Breast epithelium (tissue), 4 donors: ENCODE data around the gene TBX2. TPM values are rescaled to one million over a fixed set of nuclear protein-coding genes. Genes with fewer than 3 reads are reported as not detected.

Source experiments
- DNase-seq, 2 donors: peaks; one replicate each; pipeline ENCODE4 v3.0.0-alpha.2; 2019; ENCODE audit warnings: low spot score in 2 of 2
- H3K27ac ChIP-seq, 2 donors: fragments of 200-600 bp; sonication (generic) in 1 of 2; one replicate each; pipeline ENCODE4 v1.5.1; 2016 to 2019; ENCODE audit warnings: mild to moderate bottlenecking in 1 of 2
- H3K27me3 ChIP-seq, 2 donors: fragments of 200-600 bp; sonication (generic) in 1 of 2; one replicate each; pipeline versions ENCODE4 v1.5.1 to v1.6.0; 2017 to 2019; ENCODE audit warnings: control low read depth in 1 of 2, mild to moderate bottlenecking in 1 of 2
- H3K36me3 ChIP-seq: fragments of 200-600 bp; one replicate; pipeline ENCODE4 v1.5.1; 2019
- H3K4me1 ChIP-seq, 2 donors: fragments of 200-600 bp; sonication (generic); one replicate each; pipeline ENCODE4 v1.5.1; 2016 to 2019; ENCODE audit warnings: control low read depth in 1 of 2
- H3K4me3 ChIP-seq, 3 donors: fragments of 200-600 bp; sonication (generic); 1 replicate in 2 of 3; 2 replicates in 1 of 3; pipeline ENCODE4 v1.5.1; 2016 to 2019; ENCODE audit warnings: mild to moderate bottlenecking in 3 of 3, moderate library complexity in 2 of 3
- H3K9me3 ChIP-seq, 2 donors: fragments of 200-600 bp; sonication (generic) in 1 of 2; one replicate each; pipeline ENCODE4 v1.5.1; 2016 to 2019; ENCODE audit warnings: control low read depth in 1 of 2
- CTCF ChIP-seq, 3 donors: fragments of 450-650 bp; IDR thresholded peaks; one replicate each; pipeline ENCODE4 v1.5.1; 2016 to 2017; ENCODE audit warnings: antibody characterized with exemption in 3 of 3, mild to moderate bottlenecking in 3 of 3, moderate library complexity in 3 of 3
- POLR2A ChIP-seq: fragments of 450-650 bp; IDR thresholded peaks from one replicate; pipeline ENCODE4 v1.6.1; 2016; ENCODE audit warnings: antibody characterized with exemption, mild to moderate bottlenecking, moderate library complexity
- POLR2AphosphoS5 ChIP-seq, 3 donors: sonication (generic); formaldehyde crosslinking; IDR thresholded peaks; one replicate each; pipeline ENCODE4 v1.6.1; 2017; ENCODE audit warnings: antibody characterized with exemption in 3 of 3
- intact Hi-C: fragments of 100-400 bp; cut with DNase I; formaldehyde crosslinking; loops from one replicate; pipeline ENCODE4 v1.15.1; 2023; ENCODE audit warnings: low total_unique reads
- total RNA-seq, 3 donors: library from RNA; depleted of rRNA; stranded (reverse); fragments of >200 nt; gene quantifications; one replicate each; pipeline ENCODE4 v1.1.0, GENCODE V29; 2016

Gene TBX2
- total RNA-seq, 3 donors from 2014 or later, result 4.8 to 8.5 (median 5.7) TPM

- H3K4me1 ChIP-seq, result no peaks in the 10 kb centered on the region
- no peak overlapping the region for H3K27ac ChIP-seq
- H3K36me3 ChIP-seq, result no peaks in the 10 kb centered on the region
- TF ChIP-seq POLR2A, result no peak
- no peak for TF ChIP-seq CTCF (IDR thresholded peaks at IDR 0.05)
- no peak for TF ChIP-seq POLR2AphosphoS5 (IDR thresholded peaks at IDR 0.05)
- H3K27me3 ChIP-seq, result no peaks in the 10 kb centered on the region
- intact Hi-C loops, result no loop called here
- no peak overlapping the region for H3K4me3 ChIP-seq
- DNase-seq, result no peak
- no peaks in the 10 kb centered on the region for H3K9me3 ChIP-seq
Observed at GRCh38 chr17:61366715-61367413, 32.8 kb upstream of the TBX2 start.

- TF ChIP-seq POLR2AphosphoS5 (IDR thresholded peaks at IDR 0.05) (no peak), CTCF (IDR thresholded peaks at IDR 0.05) (no peak), POLR2A (no peak)
- intact Hi-C loops, result no loop called here
- Histone ChIP-seq H3K4me1 (no peaks in the 10 kb centered on the region), H3K4me3 (no peak overlapping the region), H3K9me3 (no peaks in the 10 kb centered on the region), H3K36me3 (no peaks in the 10 kb centered on the region), H3K27me3 (no peaks in the 10 kb centered on the region), H3K27ac (no peak overlapping the region)
- no peak for DNase-seq
Observed at GRCh38 chr17:61368049-61368831, 31.4 kb upstream of the TBX2 start.

DNA sequence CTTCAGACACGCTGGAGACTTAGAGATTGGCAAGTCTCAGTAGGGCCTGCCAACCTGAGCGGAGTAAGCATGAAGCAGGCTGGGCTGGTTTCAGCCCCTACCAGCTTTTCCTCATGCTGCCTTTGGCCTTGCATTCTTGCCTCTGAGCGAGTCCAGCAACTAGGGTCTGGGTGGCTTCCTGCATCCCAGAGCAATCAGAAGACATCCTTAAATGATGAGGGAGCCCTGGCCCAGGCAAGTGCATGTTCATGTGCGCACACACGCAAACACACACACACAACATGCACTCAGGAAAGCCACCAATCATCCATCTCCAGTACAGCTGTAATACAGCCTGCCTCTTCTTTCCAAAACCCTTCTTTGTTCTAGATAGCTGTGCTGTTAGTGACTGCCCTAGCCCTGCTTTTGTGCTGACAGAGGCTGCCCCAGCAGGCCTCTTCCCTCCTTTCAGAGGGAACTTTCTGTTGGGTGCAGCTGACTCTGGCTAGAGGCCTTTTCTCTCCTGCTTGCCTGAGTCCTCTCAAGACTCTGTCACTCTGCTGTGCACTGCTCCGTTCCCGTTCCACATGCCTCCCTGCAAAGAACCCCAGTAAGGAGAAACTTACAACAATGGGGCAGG, 30.7 kb upstream of the TBX2 start:
- no peaks in the 10 kb centered on the region for H3K9me3 ChIP-seq
- no peak overlapping the region for H3K27ac ChIP-seq
- no peak overlapping the region for H3K4me3 ChIP-seq
- TF ChIP-seq CTCF (IDR thresholded peaks at IDR 0.05), result no peak
- TF ChIP-seq POLR2A, result no peak
- TF ChIP-seq POLR2AphosphoS5 (IDR thresholded peaks at IDR 0.05), result no peak
- H3K36me3 ChIP-seq, result no peaks in the 10 kb centered on the region
- no peaks in the 10 kb centered on the region for H3K4me1 ChIP-seq
- no peak for DNase-seq
- H3K27me3 ChIP-seq, result no peaks in the 10 kb centered on the region
- intact Hi-C loops, result no loop called here

DNA sequence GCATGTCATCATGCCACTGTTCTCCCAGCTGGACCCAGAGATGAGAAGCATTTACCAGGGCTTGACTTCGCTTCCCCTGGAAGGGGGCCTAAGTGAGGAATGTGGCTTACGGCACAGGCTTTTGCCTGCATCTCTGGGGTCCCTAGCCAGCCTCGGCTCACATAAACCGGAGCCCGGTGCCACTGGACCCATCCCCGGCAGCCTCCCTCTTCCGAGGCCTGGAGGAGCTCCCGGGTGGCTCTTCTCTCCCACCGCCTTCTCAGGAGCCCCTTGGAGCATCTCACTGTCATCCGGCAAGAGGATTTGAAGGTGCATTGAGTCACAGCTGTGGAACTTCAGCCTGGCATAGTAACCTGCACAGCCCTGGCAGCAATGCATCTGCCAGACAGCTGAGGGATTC, 29.9 kb upstream of the TBX2 start:
- intact Hi-C loops, result no loop called here
- no peak for DNase-seq

More for the DNA sequence above, 29.9 kb upstream of the TBX2 start:
- Histone ChIP-seq H3K4me1 (no peaks in the 10 kb centered on the region), H3K4me3 (no peak overlapping the region), H3K36me3 (no peaks in the 10 kb centered on the region), H3K27ac (no peak overlapping the region), H3K9me3 (no peaks in the 10 kb centered on the region), H3K27me3 (no peaks in the 10 kb centered on the region)
- TF ChIP-seq CTCF (IDR thresholded peaks at IDR 0.05), result no peak
- no peak for TF ChIP-seq POLR2AphosphoS5 (IDR thresholded peaks at IDR 0.05)
- no peak for TF ChIP-seq POLR2A
